GM18502 (cell line): ENCODE measurements around the gene FKBP10.
"Not testable (repeated sequence)": the region's sequence is repeated elsewhere in the genome, so short reads cannot be mapped to it uniquely, and the experiment has no call there.

ENCODE experiments used
- ATAC-seq: cut with Tn5 transposase; IDR thresholded peaks from one replicate; pipeline ENCODE4 v1.9.1; 2021; ENCODE audit warnings: mild to moderate bottlenecking; ENCODE audit not compliant: unreplicated experiment, poor library complexity

The FKBP10 gene, protein sequence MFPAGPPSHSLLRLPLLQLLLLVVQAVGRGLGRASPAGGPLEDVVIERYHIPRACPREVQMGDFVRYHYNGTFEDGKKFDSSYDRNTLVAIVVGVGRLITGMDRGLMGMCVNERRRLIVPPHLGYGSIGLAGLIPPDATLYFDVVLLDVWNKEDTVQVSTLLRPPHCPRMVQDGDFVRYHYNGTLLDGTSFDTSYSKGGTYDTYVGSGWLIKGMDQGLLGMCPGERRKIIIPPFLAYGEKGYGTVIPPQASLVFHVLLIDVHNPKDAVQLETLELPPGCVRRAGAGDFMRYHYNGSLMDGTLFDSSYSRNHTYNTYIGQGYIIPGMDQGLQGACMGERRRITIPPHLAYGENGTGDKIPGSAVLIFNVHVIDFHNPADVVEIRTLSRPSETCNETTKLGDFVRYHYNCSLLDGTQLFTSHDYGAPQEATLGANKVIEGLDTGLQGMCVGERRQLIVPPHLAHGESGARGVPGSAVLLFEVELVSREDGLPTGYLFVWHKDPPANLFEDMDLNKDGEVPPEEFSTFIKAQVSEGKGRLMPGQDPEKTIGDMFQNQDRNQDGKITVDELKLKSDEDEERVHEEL

DNA sequence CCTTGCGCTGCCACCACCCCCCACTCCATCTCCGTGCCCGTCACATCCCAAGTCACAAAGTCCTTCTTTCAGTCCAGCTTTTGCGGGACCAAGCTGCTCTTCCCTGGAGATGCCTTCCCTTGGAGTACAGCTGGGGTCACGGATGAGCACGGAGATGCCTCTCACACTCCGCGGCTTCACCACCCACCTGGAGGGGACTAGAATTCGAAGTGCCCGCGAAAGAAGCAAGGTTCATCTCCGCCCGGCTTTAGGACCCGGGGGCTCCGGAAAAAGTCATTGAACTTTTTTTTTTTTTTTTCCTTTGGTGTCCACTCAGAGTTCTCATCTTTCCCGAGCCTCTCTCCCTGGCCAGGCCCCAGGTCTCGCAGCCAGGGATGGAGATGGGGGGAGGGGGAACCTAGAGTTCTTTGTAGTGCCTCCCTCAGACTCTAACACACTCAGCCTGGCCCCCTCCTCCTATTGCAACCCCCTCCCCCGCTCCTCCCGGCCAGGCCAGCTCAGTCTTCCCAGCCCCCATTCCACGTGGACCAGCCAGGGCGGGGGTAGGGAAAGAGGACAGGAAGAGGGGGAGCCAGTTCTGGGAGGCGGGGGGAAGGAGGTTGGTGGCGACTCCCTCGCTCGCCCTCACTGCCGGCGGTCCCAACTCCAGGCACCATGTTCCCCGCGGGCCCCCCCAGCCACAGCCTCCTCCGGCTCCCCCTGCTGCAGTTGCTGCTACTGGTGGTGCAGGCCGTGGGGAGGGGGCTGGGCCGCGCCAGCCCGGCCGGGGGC lies at the start of gene FKBP10:
Gene FKBP10 (plus strand): TSS at position 624 of the 771 bp plus-strand sequence. CDS start 31 bp downstream, at position 655.
- no peak for ATAC-seq

DNA sequence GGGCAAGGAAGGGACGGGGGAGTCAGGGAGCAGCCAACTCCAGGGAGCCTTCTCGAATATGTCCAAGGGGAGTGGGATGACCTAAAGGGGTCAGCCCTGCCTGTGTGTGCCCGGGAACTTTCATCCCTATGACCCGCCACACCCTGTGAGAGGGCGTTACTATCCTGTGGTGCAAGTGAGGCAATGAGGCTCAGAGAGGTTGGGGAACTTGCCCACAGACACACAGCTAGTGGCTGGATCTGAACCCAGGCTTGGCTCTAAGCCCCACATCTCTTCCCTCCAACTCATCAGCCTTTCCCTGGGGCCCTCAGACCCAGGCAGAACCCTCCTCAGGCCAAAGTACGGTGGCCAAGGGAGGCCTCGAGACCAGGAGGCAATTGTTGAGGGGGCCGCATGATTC lies 49.5 kb upstream of the FKBP10 start:
- ATAC-seq: no peak

DNA sequence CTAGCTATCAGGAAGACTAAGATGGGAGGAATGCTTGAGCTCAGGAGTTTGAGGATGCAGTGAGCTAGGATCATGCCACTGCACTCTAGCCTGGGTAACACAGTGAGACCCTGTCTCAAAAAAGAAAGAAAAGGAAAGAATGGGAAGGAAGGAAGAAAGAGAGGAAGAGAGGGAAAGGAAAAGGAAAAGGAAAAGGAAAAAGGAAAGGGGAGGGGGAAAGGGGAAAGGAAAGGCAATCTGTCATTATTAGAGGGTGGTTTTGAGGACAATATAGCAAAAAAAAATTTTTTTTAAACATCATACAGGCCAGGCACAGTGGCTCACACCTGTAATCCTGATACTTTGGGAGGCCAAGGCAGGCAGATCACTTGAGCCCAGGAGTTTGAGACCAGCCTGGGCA lies 46.7 kb upstream of the FKBP10 start:
- ATAC-seq: no peak

DNA sequence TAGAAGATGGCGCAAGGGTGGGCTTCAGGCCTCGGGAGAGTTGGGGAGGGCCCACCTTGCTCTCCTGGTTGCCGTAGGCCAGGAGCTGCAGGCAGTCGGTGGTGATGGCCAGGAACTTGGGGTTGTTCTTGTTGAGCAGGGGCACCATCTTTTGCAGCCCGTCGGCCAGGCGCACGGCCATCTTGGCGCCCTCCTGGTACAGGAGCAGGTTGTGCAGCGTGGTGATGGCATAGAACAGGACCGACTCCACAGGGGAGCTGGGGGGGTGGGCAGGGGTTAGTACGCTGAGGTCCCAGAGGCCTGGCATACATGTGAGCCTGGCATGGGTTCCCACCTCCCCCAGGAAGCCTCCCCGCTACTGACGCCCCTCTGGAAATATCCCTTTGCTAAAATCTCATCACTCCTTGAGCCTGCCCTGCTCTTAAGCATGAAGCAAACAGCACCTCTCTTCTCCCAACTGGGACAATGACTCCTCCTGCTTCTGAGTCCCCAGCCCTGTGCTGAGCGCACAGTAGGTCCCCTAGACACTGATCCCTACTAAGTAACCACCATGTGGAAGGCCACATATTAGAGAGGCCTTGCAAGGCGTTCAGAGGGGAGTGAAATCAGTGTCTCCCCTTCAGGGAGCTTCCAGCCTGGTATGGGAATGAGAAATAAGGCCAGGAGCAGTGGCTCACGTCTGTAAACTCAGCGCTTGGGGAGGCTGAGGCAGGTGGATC lies 45.3 kb upstream of the FKBP10 start:
- ATAC-seq: no peak

DNA sequence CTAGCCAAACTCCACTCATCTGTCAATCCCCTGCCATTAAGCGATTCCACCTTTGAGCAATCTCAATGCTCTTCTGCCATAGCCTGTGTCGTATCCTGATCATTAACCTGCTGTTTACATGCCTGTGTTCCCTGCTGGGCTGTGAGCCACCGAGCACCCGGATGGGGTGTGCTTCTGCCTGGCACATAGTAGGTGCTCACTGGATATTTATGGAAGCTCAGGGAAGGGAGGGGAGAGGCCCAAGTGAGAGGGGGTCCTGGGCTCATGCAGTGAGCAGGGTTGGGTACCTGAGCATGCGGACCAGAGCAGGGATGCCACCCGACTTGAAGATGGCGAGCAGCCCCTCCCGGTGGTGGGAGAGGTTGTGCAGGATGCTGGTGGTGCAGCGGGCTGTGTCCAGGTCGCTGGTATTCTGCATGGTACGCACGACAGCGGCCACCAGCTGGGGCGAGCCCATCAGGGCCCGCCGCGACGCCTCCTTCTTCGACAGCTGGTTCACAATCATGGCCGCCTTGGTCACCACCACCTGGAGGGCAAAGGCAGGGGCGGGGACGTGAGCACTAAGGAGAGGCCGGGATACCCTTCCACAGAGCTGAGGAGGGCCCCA lies 44.0 kb upstream of the FKBP10 start:
- no peak for ATAC-seq

DNA sequence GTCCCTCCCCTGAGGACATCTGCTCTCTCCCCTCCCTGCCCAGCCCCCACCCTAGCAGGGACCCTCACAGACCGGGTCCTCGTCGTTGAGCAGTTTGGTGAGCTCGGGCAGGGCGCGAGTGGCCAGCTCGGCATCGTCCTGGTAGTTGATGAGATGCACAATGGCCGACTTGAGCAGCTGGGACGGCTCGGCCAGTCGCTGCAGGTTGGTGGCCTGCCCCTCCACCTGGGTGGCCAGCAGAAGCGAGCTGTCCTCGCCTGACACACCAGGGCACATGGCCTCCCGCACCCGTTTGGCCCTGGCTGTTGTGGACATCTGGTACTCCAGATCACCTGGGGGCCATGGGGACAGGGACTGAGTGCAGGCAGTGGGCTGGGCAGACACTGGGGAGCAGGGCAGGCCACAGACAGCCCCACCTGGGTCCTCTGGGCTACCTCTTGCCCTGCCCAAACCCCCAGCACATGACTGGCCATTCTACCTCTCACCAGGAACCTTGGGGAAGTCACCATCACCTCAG lies 43.4 kb upstream of the FKBP10 start:
- no peak for ATAC-seq

DNA sequence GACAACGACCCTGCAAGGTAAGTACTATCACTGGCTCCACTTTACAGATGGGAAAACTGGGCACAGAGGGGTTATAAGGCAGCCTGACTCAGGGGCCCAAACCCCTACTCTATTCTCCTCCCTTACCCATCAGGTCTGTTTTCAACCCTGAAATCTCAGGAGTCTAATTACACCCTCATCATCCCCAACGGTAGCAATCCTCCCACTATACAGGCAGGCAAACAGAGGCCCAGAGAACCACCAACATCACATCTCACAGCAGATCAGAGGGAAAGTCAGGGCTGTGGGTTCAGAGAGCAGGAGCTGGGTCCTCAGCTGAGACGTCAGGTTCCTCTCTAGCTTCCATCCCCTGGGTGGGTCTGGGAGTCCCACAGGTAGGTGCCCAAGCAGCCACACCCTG lies 42.8 kb upstream of the FKBP10 start:
- no peak for ATAC-seq

DNA sequence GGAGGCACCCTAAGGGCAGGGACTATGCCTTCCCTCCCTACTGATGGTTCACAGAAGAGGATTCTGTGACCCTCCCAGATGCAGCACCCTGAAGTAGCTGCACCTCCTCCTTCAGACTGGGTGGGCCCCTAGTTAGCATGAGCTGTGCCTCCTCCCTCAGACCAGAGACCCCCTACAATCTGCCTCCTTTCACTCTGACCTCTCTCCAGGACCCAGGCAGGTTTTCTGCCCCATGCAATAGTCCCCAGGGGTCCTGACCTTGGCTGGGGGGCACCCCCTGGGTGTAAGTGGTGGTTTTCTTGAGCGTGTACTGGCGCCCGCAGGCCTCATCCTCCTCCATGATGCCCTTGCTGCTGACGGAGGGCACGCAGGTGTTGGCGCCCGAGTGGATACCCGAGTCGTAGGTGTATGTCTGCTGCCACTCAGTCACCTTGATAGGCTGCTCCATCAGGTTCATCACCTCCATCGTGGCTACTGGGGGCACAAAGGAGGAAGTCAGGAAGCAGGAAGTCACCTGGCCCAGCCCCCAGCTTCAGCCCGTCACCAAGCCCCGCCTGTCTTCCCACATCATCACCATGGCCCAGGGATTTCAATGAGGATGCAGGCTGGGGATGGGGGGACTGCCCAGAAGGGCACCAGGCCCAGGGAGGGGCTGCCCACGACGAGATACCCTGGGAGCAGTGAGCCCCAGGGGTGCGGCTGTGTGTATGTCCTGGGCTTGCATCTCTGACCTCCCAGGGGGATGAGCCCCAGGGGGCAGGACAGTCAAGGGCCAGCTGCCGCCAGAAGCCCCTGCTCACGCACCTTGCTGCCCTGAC lies 41.2 kb upstream of the FKBP10 start:
- no peak for ATAC-seq

DNA sequence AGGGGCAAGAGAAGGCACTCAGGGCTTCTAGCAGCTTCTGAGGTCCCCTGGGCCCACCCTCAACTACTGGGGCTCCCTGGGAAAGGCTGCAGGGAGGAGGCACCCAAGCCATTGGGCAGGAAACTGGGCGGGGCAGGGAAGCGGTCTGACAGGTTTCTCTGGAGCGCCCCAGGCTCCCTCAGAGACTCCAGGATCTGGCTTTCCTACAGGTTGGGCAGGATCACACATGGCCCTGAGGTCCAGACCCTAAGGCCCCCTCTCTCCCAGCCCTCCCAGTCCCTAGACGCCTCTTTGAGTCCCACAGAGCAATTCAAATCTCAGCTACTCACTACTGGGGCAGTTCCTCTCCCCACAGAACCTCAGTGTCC lies 40.6 kb upstream of the FKBP10 start:
- ATAC-seq: no peak

DNA sequence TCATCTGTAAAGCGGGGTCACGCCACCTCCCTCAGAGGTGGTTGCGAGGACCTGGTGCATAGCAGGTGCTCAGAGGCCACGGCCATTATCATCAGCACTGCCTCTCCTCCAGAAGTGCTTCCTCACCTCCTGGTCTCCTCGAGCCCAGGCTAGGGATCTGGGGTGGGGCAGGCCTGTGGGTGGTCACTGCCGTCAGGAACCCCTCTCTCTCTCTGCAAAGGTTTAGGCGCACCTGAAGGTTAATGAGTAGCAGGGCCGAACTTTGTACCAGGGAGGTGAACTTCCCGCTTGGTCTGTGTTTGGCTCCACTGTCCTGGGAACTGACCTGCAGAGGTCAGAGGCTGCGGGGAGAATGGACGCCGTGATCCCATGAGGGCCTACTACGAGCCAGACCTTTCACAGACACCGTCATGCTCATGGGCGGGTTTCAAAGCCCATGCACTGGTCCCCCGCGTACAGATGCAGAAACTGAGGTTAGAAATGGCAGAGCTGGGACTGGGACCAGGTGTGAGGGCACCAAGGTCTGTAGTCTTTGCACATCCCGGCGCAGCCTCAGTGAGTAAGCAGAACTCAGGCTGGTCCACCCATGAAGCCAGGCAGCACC lies 40.1 kb upstream of the FKBP10 start:
- ATAC-seq: no peak

DNA sequence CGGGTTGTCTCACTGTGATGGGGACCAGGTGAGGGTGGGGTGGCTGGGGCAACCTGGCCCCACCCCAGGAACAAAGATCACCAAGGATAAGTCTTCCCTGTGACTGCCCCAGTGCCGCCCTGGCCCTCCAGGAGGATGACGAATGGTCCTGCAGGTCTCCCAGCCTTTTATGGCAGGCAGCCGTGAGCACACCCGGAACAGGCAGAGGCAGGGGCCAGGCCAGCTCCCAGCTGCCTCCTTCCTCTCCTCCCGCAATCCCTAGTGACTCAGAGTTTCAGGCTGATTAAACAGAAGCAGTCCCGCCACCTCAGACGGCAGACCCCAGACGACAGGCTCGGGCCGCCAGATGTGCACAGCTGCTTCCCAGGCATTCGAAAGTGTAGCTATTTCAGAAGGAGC lies 39.6 kb upstream of the FKBP10 start:
- ATAC-seq: no peak

DNA sequence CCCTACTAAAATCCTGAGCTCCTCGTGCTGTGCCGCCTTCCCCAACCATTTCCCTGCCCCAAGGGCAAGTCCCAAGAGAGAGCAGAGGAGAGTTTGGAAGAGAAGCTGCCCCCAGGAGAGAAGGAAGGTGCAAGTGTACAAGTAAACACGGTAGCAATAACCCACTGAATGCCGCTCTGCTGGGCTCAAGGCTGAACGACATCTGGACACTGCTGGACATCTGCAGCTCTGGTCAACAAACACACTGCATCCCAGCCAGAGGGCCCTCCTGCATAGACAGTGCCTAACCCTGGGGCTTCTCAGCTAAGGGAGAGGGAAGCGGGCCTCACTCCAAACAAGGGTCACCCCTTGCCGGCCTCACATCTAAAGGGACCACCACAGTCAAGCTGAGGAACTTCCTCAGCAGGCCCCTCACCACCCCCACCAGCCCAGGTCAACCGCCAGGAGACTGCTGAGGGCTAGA lies 39.0 kb upstream of the FKBP10 start:
- ATAC-seq: no peak

DNA sequence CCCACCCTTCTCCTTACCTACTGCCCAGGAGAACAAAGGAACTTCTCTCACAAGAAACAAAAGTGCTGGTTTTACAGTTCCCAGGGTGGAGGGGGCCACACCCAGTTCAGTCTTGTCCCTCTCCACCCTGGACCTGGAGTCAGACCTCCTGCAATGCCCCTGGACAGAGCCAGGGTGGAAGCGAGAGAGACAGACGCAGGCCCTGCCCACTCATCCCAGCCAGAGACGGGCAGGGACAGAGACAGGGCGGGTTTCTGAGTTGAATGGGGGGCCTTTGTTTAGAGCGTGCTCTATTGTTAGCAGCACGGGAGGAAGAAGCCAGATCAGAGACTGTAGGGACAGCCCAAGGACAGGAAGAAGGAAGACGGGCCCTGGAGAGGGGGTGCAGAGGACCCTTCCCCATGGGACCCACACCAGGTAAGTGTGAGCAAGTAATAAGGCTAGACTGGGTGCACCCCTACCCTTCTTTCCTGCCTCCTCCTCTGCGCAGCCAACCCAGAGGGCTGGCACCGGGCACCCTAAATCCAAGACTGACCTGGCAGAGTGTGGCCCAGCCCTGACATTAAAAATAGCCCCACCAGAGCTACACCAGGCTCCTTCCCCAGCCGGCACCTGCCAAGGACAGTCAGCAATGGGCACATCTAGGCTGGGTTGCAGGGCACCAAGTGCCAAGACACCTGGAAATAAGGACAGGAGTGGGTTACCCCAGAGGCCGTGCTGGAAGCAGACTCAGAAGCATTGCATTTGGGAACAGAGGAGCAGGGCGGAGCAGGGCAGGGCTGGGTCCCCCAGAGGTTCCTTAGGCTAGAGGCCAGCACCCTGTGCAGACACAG lies 37.2 kb upstream of the FKBP10 start:
- ATAC-seq: no peak

DNA sequence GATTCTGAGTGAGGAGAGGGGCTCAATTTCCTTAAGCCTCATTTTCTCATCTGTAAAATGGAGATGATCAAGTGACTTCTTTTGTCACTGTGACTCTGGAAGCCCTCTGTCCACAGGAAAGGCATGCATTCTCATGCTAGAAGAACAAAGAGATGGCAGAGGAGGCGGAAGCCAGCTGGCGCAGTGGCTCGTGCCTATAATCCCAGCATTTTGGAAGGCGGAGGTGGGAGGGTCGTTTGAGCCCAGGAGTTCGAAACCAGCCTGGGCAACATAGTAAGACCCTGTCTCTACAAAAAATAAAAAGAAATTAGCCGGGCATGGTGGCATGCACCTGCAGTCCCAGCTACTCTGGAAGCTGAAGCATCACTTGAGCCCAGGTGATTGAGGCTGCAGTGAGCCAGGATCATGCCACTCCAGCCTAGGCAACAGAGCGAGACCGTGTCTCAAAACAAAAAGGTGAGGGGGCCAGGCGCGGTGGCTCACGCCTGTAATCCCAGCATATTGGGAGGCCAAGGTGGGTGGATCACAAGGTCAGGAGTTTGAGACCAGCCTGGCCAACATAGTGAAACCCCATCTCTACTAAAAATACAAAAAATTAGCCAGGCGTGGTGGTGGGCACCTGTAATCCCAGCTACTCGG lies 36.4 kb upstream of the FKBP10 start:
- ATAC-seq: not testable (repeated sequence)

DNA sequence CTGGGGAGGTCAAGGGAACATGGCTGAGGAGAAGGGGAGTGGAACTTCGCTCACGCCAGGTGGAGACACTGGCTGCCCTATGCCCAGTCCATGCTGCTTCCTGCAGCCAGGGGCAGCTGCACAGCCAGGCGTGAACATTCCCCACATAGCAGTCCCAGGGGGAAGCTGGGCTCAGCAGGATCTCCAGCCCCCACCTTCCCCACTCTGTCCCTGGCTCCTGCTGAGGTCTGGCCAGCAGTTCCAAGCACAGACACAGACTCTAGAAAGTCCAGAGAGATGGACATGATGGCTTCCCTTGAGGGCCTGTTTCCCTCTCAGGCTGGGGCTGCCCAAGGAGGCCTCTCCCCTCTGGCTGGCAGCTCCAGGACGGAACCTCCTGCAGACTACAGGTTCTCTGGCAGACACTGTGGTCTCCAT lies 35.6 kb upstream of the FKBP10 start:
- ATAC-seq: no peak

DNA sequence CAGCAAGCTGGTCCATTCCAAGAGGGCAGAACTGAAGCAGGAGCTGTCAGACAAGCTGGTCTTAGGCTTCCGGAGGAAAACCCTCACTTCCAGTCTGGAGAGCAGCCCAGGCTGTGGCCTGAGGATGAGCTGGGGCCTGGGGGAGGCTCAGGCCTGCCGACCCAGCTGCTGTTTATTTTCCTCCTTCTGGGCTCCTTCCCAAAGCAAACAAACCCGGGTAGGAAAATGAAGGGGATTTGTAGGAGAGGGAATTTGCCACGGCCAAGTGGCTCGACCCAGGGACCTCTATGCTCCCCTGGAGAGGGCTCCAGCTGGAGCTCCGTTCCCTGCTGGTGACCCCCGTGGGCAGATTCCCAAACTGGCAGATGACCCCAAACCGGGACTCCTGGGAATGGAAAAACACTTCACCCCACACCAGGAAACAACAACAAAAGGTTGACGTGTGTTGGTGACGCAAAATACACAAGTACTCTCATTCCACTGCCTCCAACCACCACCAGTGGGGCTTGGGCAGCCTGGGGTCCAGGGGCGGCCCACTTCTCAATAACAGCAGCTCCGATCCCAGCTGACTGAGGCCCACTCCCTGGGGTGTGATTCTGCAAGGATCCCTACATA lies 35.1 kb upstream of the FKBP10 start:
- no peak for ATAC-seq

DNA sequence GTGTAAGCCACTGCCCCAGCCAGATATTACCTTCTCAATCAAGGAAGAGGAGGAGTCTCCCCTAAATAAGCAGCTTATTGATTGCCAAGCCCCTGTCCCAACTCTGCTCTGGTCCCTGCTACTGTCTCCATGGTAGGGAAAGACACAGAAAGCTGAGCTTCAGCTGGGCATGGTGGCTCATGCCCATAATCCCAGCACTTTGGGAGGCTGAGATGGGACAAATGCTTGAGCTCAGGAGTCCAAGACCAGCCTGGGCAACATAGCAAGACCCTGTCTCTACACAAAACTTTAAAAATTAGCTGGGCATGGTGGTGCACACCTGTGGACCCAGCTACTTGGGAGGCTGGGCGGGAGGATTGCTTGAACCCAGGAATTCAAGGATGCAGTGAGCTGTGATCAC lies 32.9 kb upstream of the FKBP10 start:
- no peak for ATAC-seq
